GM18907 (cell line): Measurements from ENCODE around the gene MED13.
A peak's percentile ranks its signal among the peaks of the same experiment; 100 is the strongest.

Experiments used
- ATAC-seq: cut with Tn5 transposase; IDR thresholded peaks from one replicate; pipeline ENCODE4 v1.9.1; 2021; ENCODE audit warnings: mild to moderate bottlenecking, moderate library complexity; ENCODE audit not compliant: unreplicated experiment

MED13 gene, protein sequence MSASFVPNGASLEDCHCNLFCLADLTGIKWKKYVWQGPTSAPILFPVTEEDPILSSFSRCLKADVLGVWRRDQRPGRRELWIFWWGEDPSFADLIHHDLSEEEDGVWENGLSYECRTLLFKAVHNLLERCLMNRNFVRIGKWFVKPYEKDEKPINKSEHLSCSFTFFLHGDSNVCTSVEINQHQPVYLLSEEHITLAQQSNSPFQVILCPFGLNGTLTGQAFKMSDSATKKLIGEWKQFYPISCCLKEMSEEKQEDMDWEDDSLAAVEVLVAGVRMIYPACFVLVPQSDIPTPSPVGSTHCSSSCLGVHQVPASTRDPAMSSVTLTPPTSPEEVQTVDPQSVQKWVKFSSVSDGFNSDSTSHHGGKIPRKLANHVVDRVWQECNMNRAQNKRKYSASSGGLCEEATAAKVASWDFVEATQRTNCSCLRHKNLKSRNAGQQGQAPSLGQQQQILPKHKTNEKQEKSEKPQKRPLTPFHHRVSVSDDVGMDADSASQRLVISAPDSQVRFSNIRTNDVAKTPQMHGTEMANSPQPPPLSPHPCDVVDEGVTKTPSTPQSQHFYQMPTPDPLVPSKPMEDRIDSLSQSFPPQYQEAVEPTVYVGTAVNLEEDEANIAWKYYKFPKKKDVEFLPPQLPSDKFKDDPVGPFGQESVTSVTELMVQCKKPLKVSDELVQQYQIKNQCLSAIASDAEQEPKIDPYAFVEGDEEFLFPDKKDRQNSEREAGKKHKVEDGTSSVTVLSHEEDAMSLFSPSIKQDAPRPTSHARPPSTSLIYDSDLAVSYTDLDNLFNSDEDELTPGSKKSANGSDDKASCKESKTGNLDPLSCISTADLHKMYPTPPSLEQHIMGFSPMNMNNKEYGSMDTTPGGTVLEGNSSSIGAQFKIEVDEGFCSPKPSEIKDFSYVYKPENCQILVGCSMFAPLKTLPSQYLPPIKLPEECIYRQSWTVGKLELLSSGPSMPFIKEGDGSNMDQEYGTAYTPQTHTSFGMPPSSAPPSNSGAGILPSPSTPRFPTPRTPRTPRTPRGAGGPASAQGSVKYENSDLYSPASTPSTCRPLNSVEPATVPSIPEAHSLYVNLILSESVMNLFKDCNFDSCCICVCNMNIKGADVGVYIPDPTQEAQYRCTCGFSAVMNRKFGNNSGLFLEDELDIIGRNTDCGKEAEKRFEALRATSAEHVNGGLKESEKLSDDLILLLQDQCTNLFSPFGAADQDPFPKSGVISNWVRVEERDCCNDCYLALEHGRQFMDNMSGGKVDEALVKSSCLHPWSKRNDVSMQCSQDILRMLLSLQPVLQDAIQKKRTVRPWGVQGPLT (N-terminal part only)

DNA sequence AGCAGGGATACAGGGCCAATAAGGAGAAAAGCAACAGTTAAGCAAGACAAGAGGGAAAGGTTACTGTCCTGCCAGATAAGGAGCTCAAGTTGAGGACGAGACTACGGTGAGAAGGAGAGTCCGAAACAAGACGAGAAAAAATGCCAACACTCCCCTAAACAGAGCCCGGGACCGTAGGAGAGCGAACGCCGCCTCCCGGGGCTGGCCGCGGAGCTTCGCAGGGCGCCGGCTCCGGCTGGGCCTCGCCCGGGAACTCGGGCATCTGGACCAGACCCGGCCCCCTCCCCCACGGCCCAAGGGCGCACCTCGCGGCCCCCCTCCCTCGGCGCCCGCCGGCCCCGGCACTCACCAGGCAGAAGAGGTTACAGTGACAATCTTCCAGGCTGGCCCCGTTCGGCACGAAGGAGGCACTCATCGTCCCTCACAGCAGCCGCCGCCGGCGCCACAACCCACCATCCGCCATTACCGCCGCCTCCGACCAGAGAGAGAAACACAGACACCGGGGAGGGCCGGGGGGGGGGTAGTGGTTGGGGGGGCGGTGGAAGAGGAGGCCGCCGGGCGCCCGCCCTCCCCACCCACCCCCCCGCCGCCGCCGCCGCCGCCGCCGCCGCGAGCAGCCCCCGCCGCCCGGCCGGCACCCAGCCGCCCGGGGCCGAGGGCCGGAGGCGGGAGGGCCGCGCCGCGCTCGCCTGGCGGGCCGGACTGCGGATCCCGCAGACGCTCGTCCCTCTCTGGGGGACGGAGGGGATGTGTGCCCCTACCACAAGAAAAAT lies at the start of gene MED13:
MED13 (minus strand) TSS at position 488 of the 773 bp plus-strand sequence; CDS start at position 415, 73 bp downstream.
- peak; percentile 34 for ATAC-seq

DNA sequence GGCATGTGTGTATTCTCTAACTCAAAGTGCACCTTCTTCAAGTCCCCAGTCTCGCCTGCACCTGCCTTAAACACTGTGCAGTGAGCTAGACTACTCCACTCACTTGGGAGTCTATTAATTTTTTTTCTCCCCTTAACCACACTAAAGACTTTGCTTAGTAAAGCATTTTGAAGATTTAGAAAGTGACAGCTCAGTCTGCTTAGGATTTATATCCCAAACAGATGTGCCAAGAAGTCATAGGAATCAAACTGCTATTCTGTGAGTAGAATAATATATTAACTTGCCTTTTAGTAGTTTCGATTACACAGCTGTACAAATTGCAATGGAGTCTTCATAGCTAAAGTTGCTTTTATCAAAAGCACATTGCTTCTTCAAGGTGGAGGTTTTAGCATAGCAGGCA lies 47.2 kb upstream of the MED13 start:
- no peak for ATAC-seq

DNA sequence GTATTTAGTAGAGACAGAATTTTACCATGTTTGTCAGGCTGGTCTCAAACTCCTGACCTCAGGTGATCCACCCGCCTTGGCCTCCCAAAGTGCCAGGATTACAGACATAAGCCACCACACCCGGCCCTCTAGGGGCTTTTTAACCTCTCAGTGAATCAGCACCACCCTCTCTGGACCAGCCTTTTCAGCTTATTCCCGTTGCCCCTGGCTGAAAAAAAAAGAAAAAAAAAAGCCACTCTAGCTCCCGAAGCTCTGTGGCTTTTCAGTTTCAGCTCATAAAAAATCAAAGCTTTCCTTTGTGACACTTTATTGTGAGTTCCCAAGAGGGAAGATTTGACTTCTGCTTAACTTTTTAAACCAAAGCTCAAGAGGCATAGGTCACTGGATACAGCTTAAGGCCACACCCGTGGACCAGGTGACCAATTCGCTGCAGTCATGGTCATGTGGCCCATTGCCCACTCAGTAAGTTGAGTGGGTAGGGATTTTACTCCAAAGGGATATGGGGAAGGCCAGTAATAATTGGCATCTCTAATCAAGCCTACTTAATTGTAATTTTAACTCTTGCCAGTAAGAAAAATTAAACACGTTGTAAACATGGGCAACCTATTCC lies 46.6 kb upstream of the MED13 start:
- no peak for ATAC-seq

DNA sequence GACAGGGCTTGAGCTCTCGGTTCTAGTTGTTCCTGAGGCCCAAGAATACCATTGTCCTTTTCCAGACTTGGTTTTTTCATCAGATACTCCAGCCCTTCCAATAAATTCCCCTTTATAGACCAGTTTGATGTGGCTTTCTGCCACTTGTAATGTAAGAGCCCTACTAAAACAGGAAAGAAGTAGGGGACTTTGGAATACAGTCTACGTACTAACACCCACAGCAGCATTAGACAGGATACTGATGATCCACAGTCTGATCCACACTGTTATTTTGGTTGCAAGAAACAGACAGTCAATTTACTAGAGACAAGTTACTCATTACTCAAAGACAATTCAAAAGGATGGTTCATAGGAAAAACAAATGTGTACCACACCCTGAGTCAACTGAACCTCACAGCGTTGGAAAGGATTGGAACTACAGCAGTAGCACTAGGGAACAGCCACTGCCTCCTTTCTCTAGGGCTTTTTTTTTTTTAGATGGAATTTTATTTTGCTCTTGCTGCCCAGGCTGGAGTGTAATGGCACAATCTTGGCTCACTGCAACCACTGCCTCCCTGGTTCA lies 45.9 kb upstream of the MED13 start:
- no peak for ATAC-seq

DNA sequence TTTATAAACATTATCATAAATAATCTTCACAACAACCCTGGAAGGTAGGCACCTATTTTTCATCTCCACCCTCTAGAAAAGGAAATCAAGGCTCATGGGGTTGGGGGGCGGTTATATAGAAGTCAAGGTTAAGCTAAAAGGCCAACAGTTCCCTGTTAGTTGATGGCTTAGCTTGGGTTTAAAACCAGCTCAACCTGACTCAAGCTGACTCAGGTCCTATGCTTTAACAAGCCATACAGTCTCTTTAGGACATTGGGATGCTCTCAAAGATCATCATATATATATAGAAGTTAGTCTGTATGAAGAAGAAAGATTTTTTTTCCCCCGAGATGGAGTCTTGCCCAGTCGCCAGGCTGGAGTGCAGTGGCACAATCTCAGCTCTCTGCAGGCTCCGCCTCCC lies 44.8 kb upstream of the MED13 start:
- ATAC-seq: no peak

DNA sequence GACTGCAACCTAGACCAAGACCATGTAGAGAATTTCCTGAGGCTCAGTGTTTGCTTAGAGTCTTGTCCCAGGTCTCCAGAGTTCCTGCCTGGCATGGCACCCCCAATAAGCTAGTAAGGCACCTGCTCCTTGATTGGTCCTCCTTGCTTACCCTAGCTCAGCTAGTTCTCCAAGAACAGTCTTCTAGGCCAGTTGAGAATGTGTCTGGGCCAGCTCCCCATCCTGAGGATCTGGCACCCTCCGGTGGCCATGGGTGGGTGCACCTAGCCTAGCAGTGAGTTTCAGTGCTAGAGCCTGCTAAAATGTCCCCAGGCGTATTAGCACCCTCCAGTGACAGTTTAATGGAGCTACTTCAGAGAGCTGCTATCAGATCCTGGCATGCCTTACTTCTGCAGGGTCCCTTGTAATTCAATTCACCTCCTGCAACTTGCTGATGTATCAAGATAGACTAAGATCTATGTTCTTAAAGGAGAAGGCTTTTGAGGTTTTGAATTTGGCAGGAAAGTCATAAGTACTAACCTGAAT lies 44.4 kb upstream of the MED13 start:
- peak; percentile 97 for ATAC-seq

DNA sequence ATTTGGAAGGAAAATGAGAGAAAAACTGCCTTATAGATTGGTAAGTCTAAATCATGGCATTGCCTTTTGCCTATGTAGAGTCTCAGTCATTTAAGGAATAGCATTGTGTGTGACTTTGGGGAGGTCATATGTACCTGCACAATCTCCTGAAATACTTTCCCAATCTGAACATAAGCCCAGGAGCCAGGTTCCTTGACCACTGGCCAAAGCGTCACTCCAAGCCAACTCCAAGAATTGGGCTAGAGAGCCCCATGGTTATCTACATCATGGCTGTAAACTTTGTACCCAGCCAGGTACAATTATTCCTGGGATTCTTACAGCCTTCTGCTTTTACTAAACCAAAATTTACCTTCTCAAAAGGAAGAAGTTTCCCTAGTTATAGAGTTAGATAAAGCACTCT lies 40.8 kb upstream of the MED13 start:
- ATAC-seq: no peak

DNA sequence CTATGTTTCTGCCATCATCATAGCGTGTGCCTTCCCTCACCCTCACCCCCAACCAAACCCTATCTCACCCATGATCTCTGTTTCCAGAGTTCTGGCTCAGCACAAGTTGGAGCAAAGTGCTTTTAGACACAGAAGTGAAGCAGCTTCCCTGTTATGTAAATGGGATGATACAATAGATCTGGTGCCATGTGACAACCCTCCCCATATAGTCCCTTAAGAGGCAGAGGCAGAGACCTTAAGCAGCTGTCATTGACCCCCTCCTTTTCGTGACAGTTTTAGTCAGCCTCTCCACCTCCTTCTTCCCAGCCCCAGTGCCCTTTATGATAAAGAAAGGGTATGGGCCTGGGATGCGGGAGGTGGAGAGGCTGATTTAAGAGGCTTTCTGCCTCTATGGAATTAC lies 40.3 kb upstream of the MED13 start:
- ATAC-seq: no peak

DNA sequence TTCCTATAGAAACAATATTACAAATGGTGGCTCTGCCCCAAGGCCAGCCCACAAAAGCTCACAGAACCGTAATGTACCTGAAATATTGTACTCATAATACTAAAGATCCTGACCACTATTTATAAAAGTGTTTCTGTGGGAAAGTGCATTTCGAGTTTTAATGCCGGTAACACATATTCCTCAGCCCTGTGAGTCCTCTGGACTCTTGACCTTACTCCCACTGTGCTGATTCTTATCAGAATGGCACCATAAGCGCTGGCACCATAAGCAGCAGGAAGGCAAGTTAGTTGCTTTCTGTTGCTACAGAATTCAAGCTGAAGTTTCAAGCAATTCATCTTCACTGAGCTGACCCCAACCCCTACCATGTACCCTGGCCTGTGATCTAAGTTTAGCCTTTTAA lies 36.4 kb upstream of the MED13 start:
- ATAC-seq: no peak

DNA sequence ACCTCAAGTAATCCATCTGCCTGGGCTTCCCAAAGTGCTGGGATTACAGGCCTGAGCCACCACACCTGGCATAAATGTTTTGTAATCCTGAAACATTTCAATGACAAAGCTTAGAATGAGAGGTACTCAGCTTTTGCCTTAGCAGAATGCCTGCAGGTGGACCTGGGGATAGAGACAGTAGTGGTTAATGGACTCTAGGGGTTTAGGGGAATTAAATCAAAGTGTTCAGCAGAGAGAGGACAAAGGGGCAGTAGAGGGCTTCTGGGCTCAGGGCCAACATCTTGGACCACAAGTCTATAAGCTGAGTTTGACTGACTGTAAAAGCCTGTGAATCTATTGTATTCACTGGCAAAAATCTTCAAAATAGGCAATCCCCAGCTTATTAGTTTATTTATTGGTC lies 36.0 kb upstream of the MED13 start:
- ATAC-seq: no peak

DNA sequence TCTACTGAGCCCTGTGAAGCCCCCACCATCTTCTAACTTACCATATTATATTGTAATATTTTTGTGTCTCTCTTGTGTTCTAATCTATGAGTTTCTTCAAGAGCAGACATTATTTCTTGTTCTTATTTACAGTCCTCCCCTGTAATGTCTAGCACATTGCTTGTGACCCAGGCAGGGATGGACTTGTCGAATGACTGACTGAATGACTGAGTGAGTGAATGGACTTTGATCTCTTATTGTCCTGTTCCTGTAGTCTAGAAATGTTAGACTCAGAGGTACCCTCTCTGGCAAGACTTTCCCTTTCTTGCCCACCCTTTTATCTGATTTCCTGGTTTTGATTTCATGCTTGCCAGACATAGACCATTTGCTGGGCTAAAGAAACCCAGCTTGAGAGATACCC lies 35.0 kb upstream of the MED13 start:
- no peak for ATAC-seq

DNA sequence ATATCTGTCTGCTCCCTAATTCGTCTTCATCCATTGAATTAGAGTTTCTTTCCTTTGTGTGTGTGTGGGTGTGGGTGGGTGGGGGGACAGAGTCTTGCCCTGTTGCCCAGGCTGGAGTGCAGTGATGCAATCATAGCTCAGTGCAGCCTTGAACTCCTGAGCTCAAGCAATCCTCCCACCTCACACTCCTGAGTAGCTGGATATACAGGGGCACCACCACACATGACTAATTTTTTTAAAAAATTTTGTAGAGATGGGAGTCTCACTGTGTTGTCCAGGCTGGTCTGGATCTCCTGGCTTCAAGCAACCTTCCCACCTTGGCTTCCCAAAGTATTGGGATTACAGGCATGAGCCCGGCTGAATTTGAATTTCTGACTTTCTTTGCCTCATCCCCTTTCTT lies 34.5 kb upstream of the MED13 start:
- no peak for ATAC-seq

DNA sequence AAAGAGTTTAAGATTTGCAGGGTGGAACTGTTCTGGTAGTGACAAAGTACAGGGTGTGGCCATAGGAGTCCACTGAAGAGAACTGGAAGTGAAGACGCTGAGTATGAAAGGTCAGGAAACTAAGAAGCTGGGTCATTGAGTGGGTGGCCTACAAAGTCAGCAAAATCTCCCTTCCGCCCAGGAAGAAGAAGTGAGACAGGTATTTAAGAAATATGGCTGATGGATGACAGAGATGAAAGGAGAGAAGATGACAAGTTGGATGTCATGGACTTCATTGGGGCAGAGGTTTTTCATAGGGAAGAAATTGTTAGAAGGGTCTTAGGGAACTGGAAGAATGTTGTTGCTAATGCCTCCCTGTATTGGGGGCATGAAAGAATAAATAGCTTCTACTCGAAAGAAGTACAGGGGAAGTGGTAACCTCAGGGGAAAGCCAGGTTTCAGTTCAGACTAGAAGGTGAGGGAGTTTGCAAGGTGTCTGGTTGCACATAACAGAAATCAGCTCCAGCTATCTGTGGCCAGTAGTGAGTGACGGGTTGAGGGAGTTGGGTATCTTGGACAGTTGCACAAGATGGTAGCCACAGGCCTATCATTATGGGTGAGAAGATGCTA lies 33.6 kb upstream of the MED13 start:
- peak; percentile 92 for ATAC-seq

DNA sequence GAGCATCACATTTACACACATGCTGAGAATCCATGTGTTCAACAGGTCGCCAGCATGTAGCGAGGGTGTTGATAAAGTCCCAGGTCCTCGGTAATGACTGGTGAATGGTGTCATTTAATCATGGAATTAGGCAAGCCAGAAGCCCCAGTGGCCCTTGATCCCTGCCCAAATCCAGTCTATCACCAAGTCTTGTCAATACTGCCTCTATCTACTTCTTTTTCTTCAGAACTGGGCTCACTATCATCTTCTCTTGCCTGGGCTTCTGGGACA lies 31.3 kb upstream of the MED13 start:
- ATAC-seq: no peak

DNA sequence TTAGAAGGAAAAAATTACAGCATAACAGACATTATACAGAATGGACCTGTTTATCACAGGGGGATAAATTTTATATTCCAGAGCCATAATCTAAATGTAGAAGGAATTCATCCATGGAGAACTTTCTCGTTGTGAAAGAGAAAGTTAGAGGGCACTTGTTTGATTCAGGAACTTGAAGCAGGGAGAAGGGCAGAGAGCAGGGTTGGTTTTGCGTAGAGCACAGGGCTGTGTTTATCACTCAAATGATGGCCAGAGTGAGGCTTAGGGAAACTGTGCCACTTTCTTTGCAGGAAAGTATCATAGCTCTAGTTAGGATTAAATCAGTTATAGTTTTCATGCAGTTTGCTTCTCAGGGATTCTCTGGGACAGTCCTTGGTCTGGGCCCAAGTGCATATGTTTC lies 29.1 kb upstream of the MED13 start:
- ATAC-seq: no peak

DNA sequence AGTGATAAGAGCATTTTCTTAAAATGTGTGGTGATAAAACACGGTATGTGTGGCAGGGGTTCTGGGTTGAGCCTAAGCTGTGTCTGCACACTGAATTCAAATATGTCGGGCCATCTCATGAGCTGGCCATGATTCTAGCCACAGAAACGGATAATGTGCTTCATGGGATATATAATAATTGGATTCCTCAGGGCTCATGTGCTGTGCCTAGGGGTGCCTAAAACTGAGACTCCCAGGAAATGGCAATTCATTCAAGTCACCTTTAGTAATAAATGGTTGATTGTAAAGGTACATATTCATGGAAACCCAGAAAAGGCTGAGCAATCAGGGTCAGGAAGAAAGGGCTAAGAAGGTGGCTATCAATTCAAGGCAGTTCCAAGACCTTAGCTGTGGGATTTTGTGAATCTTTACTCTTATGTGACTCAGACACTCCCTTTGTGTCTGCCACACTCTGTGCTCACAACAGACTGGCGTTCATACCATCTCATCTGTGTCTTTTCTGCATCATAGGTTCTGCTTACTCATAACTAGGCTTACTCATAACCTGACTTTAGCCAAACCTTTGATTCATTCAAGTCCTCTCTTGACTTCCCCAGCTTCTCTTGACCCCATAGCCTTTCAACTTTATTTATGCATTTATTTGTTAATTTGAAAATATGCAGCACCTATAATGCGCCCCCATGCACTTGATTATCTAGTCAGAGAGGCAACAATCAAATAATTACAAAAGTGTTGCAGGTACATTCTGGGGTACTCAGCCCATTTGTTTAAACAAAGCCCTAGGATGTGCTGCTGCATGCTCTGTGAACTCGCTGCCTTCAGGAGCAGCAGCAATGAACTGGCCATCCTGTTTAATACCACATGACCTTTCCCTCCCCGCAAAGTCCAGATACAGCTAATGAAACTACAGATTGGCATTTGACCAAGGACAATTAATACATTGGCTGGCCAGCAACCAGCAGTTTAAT lies 28.4 kb upstream of the MED13 start:
- peak; percentile 96 for ATAC-seq

DNA sequence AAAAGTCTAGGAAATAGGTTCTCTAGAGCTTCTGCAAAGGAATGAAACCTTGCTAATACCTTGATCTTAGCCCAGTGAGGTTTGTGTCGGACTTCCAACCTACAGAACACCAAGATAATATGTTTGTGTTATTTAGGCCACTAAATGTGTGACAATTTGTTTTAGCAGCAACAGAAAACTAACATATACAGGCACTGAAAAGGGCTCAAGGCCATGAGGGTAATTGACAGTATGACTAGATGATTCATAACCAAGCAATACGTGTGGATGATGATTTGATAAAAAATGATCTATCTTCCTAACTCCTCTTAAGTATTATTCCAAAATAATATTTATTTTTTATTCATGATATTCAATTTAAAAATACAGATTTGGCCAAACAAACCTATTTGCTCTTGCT lies 27.7 kb upstream of the MED13 start:
- ATAC-seq: no peak

DNA sequence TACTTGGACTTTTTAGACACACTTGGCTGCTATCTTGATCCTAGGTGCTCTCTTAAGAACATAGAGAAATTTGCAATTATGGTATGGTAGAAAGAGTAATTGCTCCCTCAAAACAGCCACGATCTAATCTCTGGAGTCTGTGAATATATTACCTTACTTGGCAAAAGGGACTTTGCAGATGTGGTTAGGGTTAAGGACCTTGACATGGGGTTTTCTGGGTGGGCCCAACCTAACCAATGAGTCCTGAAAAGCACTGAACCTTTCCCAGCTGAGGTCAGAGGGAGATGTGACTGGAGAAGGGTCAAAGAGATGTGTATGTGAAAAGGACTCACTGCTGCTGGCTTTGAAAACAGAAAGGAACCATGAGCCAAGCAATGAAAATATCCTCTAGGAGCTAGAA lies 26.7 kb upstream of the MED13 start:
- ATAC-seq: no peak
